GM18499 (cell line): ENCODE measurements around the gene IGSF3.
"Not testable (repeated sequence)": the region's sequence is repeated elsewhere in the genome, so short reads cannot be mapped to it uniquely, and the experiment has no call there.

Experiments
- ATAC-seq: cut with Tn5 transposase; IDR thresholded peaks from one replicate; pipeline ENCODE4 v1.9.1; 2021; ENCODE audit warnings: moderate number of reproducible peaks; ENCODE audit not compliant: insufficient read depth, unreplicated experiment

The IGSF3 gene

DNA sequence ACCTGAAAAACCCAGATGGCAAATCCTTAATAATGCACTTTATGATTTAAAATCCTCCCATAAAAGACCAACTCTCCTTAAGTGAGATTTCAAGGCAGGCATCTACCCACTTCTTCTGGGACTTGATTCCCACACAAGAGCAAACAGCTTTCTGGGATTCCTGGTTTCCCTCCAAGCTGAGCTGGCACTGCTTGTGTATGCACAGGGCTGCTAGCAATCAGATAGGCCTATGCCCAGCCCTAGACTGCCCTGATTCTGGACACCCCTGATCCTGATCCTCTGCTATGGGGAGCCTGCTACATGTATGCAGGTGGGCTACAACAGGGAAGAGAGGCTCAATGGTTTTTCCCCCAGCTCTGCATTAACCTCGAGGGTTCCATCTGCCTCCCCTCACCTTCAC lies 60.1 kb downstream of the IGSF3 start:
- not testable (repeated sequence) for ATAC-seq

DNA sequence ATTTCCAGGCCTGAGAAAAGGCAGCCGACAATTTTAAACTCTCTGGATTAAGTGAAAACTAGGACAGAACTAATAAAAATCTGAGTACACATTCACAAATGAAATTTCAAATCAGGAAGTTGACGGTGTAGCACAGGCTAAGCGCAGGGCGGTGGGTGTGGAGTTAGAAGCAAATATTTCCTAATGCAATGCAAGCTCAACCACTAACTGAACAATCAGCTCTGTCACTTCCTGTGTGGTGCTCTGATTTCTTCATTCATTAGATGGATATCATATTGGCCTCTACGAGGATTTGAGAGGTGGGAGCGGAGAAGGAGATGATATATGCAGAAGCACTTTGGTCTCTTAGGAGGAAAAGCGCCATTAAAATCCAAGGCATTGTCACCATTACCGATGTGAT lies 61.5 kb downstream of the IGSF3 start:
- ATAC-seq: not testable (repeated sequence)

DNA sequence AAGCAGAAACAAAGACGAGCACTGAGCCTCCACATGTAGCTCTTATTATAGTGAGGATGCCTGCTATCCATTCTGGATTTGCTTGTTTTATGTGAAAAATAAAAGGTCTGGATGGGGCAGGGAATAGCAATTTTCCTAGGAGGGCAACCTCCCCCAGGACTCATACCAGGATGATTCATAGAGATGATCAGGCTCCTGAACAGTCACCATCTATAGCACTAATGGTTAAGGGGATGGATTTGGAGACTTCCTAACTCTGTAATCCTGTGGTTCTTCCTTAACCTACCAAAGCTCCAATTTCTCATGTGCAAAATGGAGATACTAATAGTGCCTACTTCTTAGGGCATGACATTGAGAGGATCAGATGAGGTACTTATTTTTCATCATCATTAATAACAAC lies 62.2 kb downstream of the IGSF3 start:
- no peak for ATAC-seq

DNA sequence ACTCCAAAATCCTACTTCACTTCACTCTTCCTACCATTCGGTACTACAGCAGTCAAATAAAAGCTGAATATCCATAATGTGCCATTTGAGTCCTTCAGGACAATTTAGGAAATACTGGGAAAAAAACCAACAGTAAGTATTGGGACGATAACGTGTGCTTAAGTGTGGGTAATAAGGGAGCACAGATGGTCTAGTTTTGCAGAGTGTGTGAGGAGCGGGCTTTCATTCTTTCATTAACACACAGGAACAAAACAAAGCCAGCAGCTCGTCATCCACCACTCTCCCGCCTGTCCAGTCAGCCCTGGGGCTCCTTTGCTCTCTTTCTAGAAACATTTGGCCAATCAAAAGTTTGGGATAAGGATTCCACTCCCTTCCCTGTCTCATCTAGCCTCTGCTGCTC lies 63.1 kb downstream of the IGSF3 start:
- ATAC-seq: not testable (repeated sequence)

DNA sequence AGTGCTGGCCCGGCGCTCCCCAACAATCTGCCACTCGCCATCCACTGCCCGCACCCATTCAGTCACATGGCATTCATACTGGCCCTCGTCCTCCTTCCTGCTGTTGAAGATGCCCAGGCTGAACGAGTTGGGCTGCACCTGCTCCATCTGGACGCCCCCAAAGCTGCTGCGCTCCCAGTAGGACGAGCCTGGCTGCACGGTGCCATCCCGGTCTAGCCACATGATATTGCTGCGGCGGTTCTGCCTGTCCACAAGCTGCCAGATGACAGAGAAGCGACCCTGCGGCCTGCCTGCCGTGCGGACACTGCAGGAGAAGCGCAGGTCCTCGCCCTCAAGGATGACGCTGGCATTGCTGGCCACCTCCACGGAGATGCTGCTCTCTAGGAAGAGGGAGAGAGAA lies 63.9 kb downstream of the IGSF3 start:
- ATAC-seq: not testable (repeated sequence)

DNA sequence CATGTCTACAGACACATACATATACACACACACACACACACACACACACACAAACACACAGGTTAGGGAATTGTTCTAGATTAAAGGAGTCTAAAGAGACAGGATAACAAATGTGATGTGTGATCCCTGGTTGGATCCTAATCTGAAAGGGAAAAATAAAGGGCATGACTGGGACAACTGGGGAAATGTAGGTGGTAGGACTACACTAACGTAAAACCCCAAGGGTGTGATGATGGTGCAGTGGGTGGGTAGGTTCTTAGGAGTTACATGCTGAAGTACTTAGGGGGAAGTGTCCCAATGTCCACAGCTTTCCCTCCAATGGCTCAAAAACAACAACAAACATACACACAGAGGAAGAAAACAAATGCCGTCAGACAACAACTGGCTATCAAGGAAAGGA lies 68.2 kb downstream of the IGSF3 start:
- ATAC-seq: not testable (repeated sequence)

DNA sequence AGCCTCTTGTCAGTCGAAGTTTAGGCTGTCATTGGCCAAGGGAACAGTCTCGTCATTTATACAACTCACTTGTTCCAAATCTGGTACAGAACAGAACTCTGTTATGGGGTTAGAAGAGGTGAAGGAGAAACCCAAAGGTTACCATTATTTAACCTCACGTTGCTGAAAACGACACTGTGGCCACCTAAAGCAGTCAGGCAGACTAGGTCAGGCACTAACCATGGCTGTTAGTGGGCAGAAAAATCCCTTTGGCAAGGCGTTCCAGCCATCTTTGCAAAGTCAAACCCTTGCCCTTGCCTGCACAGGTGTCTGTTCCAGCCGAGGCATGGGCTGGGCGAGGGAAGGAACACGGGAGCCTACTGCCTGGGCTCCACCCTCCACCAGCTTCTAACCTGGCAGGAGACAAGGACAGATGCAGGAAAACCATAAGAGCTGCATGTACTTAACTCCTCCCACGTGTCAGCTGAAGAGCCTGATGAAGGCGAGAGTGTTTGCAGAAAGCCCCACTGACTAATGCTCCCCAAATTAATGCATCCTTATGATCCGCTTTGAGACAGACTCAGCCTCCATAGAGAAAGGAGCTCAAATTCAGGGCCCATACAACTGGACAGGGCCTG lies 69.0 kb downstream of the IGSF3 start:
- ATAC-seq: not testable (repeated sequence)

DNA sequence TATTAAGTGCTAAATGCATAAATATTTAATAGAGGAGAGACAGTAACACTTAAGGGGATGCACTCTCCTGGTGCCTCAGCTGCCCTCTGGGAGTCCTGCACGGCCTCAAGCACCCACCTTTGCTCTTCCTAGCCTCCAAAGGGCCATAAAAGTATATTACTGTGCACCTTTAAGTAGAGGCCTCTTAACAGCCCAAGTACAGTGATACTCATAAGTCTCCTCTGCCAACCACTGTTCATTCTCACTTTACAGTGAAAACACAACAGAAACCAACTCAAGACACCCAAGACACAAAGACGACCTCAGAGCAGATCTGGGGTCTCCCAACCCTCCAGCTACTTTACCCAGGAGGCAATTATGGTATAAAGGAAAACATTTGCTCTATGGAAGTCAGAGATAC lies 70.1 kb downstream of the IGSF3 start:
- peak; percentile 62 for ATAC-seq

DNA sequence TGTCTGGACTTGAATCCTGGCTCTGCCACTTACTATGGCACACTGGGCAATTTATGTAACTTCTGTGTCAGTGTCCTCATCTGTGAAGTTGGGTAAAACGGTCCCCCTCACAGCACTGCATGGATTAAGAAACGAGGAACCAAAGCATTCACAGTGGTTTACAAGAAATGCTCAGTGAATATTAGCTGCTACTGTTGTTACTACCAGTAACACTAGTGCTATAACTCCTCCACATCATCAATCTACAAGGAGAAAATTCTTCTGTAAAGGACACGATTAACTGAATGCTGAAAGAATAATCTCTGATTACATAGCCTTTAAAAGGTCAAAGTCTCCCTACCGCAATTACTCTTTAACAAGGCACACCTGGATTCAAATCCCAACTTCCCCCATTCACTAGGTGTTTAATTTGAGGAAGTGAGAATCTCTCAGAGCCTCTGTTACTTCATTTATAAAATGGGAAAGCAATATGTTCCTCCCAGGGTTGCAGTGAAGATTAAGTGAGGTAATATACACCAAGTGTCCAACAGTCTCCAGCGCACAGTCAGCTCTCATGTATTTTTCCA lies 70.7 kb downstream of the IGSF3 start:
- ATAC-seq: not testable (repeated sequence)

DNA sequence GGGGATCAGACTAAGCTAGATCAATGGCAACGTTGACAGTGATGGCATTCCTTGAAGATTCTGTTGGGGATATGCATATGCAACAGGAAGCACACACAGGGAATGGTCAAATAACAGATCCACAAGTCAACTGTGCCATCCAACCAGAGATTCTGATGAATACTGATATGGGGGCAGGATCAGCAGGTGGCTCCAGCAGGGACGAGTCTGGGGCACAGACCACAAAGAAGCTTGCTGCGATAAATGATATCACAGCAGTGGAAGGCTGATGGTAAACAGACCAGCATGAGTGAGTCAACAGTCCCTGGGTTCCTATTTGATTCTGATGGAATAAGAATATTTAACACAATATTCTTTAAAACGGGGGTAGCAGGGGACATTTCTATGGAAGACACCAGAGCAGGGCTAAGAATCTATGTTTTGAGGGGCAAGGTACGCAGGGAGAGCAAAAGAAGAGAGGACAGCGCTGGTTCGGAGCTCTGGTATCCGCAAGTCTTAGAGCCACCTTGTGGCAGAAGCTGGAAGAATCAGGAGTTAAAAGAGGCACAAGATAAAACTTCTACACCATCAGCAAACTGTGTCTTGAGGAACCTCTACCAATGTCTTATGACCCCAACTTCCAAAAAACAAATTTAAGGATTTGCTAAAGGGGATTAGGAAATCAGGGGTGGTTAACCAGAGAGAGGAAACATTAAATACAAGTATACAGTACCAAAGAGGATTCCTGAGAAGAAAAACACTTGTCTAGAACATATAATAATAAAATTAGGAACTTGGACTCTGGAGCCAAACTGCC lies 71.4 kb downstream of the IGSF3 start:
- ATAC-seq: not testable (repeated sequence)

DNA sequence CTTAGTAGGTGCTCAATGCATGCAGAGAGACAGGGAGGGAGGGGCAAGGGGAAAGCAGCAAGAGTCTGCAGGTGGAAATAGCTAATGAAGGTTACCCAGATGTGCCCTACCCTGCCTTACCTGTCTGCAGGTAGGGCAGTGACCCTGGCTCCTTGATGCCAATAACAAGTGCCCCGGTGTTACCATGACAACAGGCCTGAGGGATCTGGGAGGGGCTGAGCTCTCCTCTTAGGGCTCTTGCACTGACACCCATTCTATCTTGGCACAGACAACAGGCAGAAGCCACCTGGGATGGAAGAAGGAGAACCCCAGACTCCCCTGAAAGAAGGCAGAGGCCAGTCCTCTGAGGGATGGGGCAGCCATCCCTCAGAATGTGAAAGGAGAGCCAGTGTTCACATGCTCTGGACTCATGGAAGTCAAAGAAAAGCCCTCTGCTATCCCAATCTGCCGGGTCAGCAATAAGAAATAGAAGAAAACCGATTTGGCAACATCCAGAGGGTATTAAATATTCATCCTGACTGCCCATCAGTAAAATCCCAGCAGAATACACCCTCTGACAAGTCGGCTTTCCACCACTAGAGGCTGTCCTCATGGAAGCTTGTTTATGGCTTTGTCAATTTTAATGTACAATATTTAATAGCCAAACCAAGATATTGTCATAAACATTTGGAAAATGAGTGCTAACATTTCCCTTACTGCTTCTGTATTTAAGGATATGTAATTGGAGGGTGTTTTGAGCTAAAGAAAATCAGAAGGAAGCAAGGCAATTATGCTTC lies 72.3 kb downstream of the IGSF3 start:
- ATAC-seq: not testable (repeated sequence)

DNA sequence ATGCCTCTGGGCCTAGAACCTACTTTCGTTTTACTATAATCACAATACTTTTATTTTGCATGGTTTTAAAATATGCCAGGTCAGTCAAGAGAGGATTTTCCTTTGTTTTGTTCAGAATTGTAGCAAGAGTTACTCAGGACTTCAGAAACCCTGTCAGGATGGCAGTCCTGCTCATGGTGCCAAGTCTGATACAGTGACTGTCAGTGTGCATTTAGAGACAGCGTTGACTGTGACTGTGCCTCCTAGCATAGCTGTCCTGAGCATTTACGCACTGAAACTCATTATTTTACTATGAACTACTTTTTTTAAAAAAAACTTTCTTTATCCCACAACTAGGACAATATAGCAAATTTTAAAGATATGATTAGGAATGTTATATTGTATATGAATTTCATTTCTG lies 73.6 kb downstream of the IGSF3 start:
- not testable (repeated sequence) for ATAC-seq

DNA sequence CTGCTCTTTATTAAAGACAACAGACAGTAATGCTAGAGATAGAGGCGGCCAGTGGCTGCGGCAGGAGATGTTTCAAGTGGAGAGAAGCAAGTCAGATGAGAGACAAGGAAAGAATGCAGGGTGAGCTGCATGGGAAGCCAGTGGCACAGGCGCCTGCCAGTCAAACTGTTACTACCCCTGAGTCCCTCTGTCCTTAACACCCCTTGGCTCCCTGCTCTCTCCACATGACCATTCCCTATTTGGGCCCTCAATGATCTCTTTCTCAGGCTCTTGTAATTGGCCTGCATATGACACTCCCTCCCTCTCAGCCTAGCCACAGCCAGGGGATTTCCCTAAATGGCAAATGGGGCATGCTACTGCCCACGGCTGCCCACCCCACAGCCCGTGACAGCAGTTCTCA lies 74.1 kb downstream of the IGSF3 start:
- not testable (repeated sequence) for ATAC-seq

DNA sequence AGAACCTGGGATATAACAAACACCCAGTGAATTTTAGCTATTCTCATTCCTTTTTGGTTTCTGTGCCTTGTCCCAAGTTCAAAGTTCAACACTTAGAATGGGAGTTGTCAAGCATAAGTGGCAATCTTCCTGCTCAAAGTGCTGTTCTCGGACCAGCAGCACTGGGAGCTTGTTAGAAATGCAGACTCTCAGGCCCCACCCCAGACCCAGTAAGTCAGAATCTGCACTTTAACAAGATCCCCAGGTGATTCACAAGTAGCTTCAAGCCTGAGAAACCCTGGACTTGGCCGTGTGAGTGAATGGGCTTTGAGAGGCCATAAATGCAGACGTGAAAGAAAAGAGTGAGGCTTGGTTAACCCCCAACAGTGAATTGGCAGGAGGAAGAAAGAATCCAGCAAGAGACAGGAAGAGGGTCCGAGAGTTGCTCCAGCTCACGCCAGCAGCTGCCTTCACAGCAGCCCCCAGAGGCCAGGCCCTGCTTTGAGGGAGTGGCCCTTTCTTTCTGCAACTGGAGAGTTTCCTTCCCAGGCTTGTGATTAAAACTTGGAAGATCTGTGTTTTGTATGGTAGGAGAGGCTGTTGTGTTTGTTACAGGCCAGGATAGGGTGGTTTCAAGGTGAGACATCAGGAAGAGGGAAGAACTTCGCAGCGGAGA lies 75.5 kb downstream of the IGSF3 start:
- ATAC-seq: not testable (repeated sequence)

DNA sequence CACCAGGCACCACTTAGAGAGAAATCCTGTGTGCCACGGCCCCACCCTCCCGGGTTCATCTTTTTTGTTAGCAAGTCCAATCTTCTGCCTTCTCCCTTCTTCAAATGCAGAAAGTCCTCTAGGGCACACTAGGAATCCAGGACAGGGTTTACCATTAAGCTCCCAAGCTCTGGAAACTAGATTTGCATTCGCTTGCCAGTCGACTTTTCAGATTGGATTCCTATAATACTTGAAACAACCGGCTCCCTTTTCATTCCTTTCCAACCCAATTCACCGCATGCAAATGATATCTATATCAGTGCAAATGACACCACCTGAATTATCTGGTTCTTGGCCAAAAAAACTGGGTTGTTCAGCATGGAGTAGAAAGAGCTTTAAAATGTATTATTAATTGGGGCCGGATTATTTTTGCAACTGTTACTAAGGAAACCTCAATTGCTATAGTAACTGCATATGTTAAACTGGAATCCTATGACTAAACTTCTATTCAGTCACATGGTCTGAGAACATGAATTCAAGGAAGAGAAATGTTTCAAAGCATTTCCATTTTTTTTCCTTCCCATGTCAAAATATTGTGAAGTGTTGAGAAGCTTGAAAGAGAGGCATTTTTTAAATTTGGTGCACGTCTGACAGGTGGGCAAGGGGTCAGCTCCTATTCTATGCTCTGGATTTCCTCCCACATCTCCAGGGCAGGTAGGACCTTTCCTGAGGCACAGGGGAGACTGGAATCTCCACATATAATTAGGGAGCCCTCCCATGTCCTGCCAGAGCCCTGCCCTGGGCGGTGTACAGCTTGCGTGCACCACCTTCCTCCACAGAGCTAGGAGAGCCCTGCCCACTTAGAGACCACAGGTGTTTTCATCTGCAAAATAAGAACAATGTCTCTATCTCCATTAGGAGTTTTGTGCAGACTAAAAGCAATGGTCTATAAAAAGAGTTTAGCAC lies 76.3 kb downstream of the IGSF3 start:
- not testable (repeated sequence) for ATAC-seq

DNA sequence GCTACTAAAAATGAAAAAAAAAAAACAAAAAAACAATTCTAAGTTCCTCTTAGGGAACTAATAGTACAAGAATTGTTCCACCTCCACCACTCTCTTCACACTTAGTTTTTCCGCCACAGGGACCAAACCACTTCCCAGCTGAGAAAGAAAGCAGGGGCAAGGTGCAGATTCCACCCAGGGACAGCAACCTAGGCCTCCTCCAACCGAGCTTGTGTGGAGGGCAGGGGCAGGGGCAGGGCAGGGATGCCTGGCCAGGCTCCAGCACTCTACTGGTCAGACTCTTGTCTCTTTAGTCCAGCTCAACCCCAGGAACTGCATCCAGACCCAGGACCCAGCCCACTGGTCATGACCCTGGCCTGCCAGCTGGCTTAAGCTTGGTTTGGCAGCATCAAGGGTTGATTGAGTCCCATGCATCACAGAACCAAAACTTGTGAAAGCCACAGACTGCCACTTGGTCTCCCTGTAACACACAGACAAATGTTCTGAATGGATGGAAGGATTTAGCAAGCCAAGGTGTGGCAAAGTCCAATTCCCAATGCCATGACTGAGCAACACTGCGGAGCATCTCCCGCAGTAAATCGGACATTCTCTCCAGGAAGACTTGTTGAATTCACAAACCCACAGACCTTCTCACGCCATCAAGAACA lies 77.1 kb downstream of the IGSF3 start:
- ATAC-seq: not testable (repeated sequence)

DNA sequence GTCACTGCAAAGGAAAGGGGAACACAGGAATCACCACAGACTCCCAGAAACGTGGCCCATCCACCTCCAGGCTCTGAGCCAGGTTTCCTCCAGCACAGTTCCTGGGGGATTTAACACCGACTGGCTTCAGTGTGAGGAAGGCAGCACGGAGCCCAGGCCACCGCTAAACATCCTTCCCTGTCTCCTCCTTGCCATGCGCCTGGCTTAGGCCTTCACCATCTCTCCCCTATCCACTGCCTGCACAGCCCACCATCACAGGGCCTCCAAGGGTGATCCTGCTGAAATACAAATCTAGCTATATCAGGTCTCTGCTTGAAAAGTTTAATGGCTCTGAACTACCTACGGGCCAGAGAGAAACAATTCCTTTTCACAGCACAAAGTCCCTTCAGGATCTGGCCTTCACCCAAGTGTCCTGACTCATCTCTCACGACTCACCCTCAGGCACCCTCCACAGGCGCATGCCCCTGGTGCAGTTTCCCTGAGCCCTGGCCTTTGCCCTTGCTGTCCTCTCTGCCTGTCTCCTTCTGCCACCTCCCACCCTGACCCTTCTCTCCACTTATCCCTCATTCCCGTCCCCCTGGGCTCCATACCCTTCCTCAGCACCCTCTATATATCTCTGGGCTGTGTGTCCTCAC lies 78.3 kb downstream of the IGSF3 start:
- ATAC-seq: not testable (repeated sequence)

DNA sequence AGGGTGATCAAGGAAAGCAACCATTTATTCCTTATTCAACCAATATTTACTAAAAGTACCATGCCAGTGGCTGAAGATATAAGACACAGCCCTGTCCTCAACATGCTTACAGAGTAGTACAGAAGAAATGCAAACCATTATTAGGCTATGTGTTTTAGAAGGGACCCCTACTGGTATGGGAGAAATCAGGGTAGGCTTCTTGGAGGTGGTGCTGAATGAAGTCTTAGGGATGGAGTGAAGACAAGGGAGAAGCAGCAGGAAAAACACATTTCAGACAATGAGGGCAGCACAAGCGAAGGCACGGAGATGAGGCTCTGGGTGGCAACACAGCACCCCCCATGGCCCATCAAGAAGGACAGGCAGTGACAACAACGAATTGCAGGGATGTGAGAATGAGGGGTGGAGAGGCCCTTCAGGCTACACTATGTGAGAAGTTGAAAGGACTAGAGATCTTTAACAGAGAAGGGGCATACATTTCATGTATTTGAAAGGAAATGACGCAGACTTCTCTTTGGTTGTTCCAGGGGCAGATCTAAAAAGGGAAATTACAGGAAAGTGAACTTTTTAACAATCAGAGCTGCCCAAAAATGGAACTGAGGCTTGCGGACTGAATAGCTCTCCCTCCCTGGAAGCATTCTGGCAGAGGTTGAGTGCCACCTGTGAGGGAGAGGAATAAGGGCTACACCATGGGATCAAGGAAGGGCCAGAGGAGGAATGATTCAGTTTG lies 79.9 kb downstream of the IGSF3 start:
- ATAC-seq: no peak
